Effector memory CD4-positive, alpha-beta T cell (primary cell): ENCODE data around the gene BACE2.

Experiments
- DNase-seq, 3 donors: peaks; one replicate each; pipeline ENCODE4 v3.0.0-alpha.2; 2020
- H3K27ac ChIP-seq: 2 replicates; pipeline ENCODE4 v1.7.0; 2013; ENCODE audit warnings: mild to moderate bottlenecking, low read length, moderate library complexity; ENCODE audit not compliant: insufficient read depth, poor library complexity, severe bottlenecking
- H3K27me3 ChIP-seq: replicated peaks from 2 replicates; pipeline ENCODE4 v1.7.0; 2013; ENCODE audit warnings: mild to moderate bottlenecking, low read length; ENCODE audit not compliant: insufficient read depth, control insufficient read depth, poor library complexity, severe bottlenecking
- H3K36me3 ChIP-seq: 2 replicates; pipeline ENCODE4 v1.7.0; 2013; ENCODE audit warnings: mild to moderate bottlenecking, low read length, moderate library complexity; ENCODE audit not compliant: control insufficient read depth, insufficient read depth
- H3K4me1 ChIP-seq: 2 replicates; pipeline ENCODE4 v1.7.0; 2013; ENCODE audit warnings: low read length, mild to moderate bottlenecking; ENCODE audit not compliant: control insufficient read depth, insufficient read depth, poor library complexity, severe bottlenecking
- H3K4me3 ChIP-seq: 2 replicates; pipeline ENCODE4 v1.7.0; 2013; ENCODE audit warnings: low read length, low read depth, mild to moderate bottlenecking; ENCODE audit not compliant: insufficient read depth, poor library complexity, severe bottlenecking
- H3K9me3 ChIP-seq: 2 replicates; pipeline ENCODE4 v1.7.0; 2013; ENCODE audit warnings: mild to moderate bottlenecking, low read length, moderate library complexity; ENCODE audit not compliant: control insufficient read depth

The BACE2 gene

GRCh38 chr21:41208376-41208763, 40.4 kb downstream of the BACE2 start:
- DNase-seq = no peak
- Histone ChIP-seq H3K4me3 (no peak overlapping the region), H3K9me3 (no peaks in the 10 kb centered on the region), H3K4me1 (no peaks in the 10 kb centered on the region), H3K36me3 (no peaks in the 10 kb centered on the region), H3K27ac (no peak overlapping the region), H3K27me3 (no peaks in the 10 kb centered on the region)

- no peak for DNase-seq
- Histone ChIP-seq H3K4me1 (no peaks in the 10 kb centered on the region), H3K9me3 (no peaks in the 10 kb centered on the region), H3K27ac (no peak overlapping the region), H3K36me3 (no peaks in the 10 kb centered on the region), H3K4me3 (no peak overlapping the region), H3K27me3 (no peaks in the 10 kb centered on the region)
Observed at GRCh38 chr21:41209016-41209619, 41.2 kb downstream of the BACE2 start.

- Histone ChIP-seq H3K4me1 (no peaks in the 10 kb centered on the region), H3K36me3 (no peaks in the 10 kb centered on the region), H3K27ac (no peak overlapping the region), H3K4me3 (no peak overlapping the region), H3K27me3 (no peaks in the 10 kb centered on the region), H3K9me3 (no peaks in the 10 kb centered on the region)
- DNase-seq = no peak
Observed at GRCh38 chr21:41210426-41211059, 42.6 kb downstream of the BACE2 start.

- no peaks in the 10 kb centered on the region for H3K36me3 ChIP-seq
- no peaks in the 10 kb centered on the region for H3K27me3 ChIP-seq
- H3K4me1 ChIP-seq = no peaks in the 10 kb centered on the region
- DNase-seq = no peak
- no peak overlapping the region for H3K4me3 ChIP-seq
- H3K27ac ChIP-seq = no peak overlapping the region
- no peaks in the 10 kb centered on the region for H3K9me3 ChIP-seq
Observed at GRCh38 chr21:41211060-41211805, 43.3 kb downstream of the BACE2 start.

- H3K4me3 ChIP-seq = no peak overlapping the region
- H3K36me3 ChIP-seq = no peaks in the 10 kb centered on the region
- DNase-seq = no peak
- no peaks in the 10 kb centered on the region for H3K4me1 ChIP-seq
- H3K27me3 ChIP-seq = no peaks in the 10 kb centered on the region
- no peaks in the 10 kb centered on the region for H3K9me3 ChIP-seq
- H3K27ac ChIP-seq = no peak overlapping the region
Observed at GRCh38 chr21:41213021-41213420, 45.1 kb downstream of the BACE2 start.

- Histone ChIP-seq H3K4me1 (no peaks in the 10 kb centered on the region), H3K4me3 (no peak overlapping the region), H3K27ac (no peak overlapping the region), H3K36me3 (no peaks in the 10 kb centered on the region), H3K27me3 (no peaks in the 10 kb centered on the region), H3K9me3 (no peaks in the 10 kb centered on the region)
- no peak for DNase-seq
Observed at GRCh38 chr21:41215856-41216408, 48.0 kb downstream of the BACE2 start.

- Histone ChIP-seq H3K27ac (no peak overlapping the region), H3K4me1 (no peaks in the 10 kb centered on the region), H3K4me3 (no peak overlapping the region), H3K9me3 (no peaks in the 10 kb centered on the region), H3K36me3 (no peaks in the 10 kb centered on the region), H3K27me3 (no peaks in the 10 kb centered on the region)
- DNase-seq = no peak
Observed at GRCh38 chr21:41216486-41216885, 48.5 kb downstream of the BACE2 start.

- Histone ChIP-seq H3K27ac (no peak overlapping the region), H3K27me3 (no peaks in the 10 kb centered on the region), H3K4me3 (no peak overlapping the region), H3K4me1 (no peaks in the 10 kb centered on the region), H3K9me3 (no peaks in the 10 kb centered on the region), H3K36me3 (no peaks in the 10 kb centered on the region)
- DNase-seq = no peak
Observed at GRCh38 chr21:41217671-41218385, 49.9 kb downstream of the BACE2 start.

- Histone ChIP-seq H3K27me3 (no peaks in the 10 kb centered on the region), H3K9me3 (no peaks in the 10 kb centered on the region), H3K4me1 (no peaks in the 10 kb centered on the region), H3K4me3 (no peak overlapping the region), H3K36me3 (no peaks in the 10 kb centered on the region), H3K27ac (no peak overlapping the region)
- no peak for DNase-seq
Observed at GRCh38 chr21:41219498-41220207, 51.7 kb downstream of the BACE2 start.
